CD4-positive, alpha-beta T cell treated with Interleukin-6 for 4 hours (primary cell): ENCODE results near the gene GAB2.
"Not testable (repeated sequence)": the region's sequence is repeated elsewhere in the genome, so short reads cannot be mapped to it uniquely, and the experiment has no call there.

Experiments
- DNase-seq: peaks from one replicate; pipeline ENCODE4 v3.0.0-alpha.2; 2020; ENCODE audit warnings: mixed read lengths

Gene GAB2

DNA sequence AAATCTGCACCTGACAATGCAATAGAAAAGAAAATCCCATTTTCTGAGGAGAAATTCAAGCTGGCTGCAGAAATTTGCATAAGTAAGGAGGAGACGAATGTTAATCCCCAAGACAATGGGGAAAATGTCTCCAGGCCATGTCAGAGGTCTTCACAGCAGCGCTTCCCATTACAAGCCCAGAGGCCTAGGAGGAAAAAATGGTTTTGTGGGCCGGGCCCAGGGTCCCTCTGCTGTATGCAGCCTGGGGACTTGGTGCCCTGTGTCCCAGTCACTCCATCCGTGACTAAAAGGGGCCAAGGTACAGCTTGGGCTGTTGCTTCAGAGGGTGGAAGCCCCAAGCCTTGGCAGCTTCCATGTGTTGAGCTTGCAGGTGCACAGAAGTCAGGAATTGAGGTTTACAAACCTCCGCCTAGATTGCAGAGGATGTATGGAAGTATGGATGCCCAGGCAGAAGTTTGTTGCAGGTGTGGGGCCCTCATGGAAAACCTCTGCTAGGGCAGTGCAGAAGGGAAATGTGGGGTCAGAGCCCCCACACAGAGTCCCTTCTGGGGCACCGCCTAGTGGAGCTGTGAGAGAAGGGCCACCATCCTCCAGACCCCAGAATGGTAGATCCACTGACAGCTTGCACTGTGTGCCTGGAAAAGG, 144.9 kb downstream of the GAB2 start:
- not testable (repeated sequence) for DNase-seq

DNA sequence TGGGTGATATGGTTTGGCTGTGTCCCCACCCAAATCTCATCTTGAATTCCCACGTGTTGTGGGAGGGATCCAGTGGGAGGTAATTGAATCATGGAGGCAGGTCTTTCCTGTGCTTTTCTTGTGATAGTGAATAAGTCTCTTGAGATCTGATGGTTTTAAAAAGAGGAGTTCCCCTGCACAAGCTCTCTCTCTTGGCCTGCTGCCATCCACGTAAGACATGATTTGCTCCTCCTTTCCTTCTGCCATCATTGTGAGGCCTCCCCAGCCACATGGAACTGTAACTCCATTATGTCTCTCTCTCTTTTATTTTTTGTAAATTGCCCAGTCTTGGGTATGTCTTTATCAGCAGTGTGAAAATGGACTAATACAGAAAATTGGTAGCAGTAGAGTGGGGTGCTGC, 145.8 kb downstream of the GAB2 start:
- DNase-seq, result not testable (repeated sequence)

DNA sequence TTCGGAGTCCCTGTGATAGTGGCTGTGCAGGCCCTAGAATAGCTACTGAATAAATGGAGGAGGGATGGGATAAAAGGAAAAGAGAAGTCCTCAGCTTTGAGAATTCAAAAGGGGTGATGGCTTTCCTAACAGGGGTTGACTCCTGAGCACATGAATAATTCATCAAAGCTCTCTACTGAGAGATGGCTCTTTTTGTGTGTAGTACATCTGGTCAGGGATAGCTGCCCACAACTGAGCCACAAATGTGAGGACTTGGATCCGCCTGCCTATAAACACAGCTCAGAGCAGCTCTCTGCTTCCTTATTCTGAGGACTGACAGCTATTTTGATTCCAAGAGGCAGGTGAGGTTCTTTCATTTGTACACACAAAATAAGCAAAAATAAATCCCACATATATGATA, 146.6 kb downstream of the GAB2 start:
- no peak for DNase-seq

DNA sequence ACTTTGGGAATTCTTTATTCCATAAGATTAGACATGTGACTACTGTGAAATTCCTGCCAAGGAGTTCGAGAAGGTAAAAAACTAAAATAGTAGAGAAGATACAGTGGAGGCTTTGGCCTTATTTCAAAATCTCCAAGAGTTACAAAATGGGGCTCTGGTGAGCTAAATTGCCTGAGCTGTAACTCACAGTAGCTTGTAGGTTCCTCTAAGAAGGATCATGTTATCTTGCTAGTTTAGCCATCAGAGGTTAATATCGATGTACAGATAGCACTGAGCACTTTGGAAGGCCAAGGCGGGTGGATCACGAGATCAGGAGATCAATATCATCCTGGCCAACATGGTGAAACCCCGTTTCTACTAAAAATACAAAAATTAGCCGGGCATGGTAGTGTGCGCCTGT, 147.8 kb downstream of the GAB2 start:
- no peak for DNase-seq

DNA sequence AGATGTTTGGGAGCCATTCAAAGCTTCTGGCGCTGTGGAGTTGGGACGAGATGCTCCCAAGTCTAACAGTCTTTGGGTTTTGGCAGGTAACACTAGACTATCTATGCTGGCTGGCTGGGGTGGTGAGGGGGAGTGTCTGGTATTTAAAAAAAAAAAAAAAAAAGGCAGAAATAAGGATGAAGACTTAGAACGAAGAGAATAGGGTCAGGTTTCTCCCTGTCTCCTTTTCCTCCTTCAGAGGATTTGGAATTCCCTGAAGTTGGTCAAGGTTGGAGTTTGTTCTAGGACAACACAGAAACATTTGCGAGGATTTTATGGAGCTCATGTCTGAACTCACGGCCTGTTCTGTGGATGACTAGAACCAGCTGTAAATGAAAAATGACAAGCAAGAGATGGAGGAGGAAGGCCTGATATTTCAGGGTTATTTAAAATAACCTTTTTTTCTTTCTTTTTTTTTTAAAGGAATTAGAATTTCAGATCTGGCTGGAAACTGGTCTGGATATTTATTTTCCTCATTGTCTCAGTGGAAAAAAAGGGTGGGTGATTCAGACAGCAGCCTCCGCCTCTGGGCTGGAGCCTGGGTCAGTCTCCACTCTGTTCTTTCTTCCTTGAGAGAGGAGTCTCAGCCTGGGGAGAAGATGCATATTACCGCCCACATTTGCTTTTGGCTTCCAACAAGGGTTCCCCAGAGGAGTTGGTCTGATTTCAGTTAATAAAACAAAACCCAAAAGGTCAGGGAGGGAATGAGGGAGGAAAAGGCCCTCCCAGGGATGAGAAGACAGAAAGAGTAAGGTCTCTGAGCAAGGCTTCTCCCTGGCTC, 148.8 kb downstream of the GAB2 start:
- DNase-seq, result no peak

DNA sequence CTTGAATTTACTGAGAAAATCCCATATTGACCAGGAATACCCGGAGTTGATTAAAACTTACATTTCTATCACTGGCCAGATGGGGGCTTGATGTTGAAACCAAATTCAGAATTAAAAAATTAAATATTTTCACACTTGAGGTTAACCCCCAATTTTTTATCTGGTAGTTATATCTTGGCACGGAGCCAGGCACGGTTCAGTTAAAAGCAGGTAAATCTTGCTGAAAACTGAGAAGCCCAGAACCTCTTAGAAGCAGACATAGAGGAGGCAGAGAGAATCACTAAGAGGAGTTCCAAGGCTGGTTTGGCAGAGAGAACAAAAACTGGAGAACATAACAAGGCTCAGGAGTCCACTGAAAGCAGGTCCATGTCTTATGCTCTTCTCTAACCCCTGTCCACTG, 151.2 kb downstream of the GAB2 start:
- DNase-seq, result no peak

DNA sequence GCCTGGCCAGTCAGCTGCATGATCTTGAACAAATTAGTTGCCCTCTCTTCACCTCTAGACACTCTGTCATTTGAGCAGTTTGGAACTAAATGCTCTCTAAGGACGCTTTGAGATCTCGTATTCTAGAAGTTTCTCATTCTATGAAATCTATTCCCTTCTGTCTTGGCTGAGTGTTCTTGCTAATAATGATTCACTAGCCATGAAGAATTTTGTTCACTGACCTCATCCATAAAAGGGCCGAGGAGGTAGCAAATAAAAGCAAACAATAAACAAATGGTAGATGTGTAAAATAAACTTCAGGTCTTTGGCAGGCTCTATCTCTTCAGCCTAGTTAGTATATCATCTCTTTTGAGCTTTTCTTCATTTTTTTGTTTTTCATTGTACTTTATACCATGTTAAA, 152.3 kb downstream of the GAB2 start:
- DNase-seq, result no peak

DNA sequence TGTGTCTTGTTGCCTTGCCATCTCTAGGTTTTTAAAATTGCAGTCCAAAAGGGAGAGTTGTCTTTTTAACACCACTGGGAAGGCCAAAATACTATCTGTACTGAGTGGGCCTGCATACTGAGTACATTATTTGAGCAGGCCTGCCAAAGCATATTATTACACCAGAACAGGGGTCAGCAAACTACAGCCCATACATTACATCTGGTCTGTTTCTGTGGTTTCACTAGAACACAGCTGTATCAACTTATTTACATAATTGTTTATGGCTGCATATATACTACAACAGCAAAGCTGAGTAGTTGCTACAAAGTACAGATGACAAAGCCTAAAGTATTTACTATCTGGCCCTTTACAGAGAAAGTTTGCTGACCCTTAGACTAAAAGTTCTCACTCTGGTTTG, 154.9 kb downstream of the GAB2 start:
- no peak for DNase-seq

DNA sequence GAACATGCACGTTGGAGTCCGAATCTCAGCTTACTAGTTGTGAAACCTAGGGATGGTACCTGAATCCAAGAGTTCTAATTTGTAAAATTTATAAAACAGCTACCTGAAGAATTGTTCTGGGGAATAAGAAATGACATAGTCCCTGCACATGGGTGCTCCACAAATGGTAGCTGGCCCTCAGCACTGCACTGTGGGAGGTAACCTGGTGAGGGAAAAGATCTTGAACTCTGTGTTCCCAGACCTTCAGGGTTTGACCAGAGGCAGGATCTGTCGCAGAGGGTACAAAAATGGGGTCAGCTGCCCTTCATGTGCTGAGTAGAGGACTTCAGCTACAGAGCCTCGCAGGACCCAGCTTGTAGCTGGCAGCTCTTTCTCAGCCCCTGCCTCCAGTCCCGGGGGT, 155.4 kb downstream of the GAB2 start:
- DNase-seq, result no peak

DNA sequence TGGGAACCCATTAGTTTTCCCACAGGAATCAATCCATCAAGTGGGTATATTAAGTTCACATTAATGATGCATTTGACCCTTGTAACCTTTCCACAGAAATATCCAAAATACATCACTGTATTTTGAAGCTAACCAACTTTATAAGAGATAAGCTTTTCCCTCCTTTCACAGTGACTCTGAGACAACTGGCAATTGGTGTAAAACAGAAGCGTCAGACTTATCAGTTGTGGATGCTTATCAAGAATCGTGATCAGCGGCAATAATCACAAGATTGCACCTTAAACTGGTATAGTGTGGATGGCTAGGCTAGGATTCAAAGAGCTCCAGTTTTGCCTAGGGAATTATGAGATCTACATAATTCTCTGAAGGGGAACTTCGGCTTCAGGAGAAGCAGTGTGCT, 155.8 kb downstream of the GAB2 start:
- no peak for DNase-seq

DNA sequence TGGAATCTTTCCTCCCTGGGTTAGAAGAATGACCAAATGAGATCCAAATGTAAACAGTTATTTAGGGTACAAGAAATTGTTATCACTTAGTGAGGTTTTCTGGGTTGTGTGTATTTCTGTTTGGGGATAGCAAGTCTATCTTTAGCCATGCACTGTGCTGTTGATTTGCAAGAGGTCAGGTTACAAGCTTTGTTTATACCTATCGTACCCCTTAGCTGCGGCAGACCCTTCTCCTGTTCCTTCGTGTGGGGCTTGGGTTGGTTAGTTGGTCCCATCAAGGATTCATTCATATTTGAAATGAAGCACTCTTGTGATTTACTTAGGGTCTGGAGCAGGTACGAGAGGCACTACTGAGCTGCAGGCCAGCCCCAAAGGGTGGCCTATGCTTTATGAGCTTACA, 156.3 kb downstream of the GAB2 start:
- no peak for DNase-seq

DNA sequence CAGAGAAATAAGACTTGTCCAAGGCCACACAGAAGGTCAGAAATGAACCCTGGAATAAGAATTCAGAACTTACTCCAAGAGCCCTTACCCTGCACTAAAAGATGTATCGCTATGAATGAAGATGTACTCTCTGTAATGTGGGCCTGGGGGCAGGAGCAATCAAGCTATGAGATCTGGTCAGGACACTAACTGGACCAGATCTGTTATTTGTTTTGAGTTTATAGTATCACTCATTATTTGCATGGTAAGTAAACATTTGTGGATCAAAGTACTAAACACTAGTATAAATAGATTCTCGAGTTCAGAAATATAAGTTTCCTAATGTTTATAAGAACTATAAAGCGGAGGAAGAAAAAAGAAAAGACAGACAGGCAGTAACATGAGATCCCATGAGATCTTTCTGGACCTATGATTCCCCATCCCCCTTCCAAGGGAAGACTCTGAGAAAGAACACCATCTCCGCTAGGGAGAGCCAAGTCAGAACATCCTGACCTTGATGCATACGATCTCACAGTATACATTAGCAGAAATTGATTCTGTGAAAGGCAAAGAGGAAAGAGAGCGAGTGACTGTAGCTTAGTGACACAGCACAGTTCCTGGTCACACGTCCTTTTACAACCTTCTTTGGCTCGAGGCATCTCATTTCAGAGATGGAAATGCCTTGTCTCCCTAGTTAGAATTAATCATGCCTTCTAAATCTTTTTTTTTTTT, 157.7 kb downstream of the GAB2 start:
- no peak for DNase-seq

DNA sequence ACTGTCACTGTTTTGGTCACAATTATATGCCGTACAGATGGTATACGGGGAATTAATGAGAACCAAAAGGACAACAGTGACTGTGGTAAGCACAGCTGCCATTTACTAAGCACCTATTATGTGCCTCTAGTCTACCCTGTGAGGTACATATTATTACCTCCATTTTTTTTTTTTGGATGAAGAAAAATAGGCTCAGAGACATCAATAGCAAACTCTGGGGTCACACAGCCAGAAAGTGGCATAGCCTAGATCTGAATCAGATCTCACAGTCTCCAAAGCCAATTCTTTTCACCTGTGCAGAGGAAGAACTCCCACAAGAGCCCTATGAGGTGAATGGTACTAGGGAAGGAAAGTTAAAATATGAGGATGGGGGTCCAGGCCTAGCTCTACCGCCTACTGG, 160.0 kb downstream of the GAB2 start:
- DNase-seq, result no peak

DNA sequence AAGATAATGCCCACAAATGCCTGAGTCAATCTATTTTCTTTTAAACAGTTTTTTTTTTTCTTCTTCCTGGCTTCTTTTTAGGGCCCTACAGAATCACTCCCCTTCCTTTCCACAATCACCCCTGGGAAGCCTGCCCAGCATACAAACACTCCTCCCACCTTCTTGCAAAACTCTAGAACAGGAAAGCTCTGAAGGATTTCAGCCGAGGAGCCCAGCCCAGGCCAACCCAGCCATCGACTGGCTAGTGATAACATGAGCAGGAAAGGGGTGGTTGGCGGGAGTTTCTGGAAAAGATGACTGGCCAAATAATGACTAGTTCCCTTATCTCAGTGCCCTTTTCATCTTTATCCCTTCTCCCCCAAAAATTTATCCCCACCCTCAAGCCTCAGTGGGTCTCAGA, 160.7 kb downstream of the GAB2 start:
- DNase-seq, result no peak

DNA sequence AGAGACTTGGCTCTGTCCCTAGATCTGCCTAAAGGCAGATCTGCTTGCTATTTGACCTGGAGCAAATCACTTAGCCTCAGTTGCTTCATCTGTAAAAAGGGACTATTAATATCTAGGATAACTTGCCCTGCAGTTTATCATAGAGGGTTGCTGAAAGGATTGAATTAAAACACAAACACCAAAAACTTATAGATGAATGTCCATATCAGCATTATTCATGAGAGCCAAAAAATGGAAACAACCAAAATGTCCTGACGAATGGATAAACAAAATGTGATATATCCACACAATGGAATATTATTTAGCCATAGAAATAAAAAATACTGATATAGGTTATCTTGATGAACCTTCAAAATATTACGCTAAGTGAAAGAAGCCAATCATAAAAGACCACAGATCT, 161.7 kb downstream of the GAB2 start:
- no peak for DNase-seq

DNA sequence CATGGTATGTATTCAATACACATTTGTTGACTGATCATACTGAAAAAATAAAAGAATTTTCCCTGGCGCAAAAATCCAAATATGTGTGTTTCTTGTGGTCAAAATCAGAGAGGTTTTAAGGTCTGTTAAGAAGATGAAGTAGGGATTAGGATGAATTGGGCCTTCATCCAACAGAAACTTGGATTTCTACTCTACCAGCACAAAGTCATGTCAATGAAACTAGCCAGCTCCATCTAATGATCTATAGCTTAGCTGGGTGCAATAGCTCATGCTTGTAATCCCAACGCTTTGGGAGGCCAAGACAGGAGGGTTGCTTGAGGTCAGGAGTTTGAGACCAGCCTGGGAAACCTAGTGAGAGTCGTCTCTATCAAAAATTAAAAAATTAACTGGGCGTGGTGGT, 163.4 kb downstream of the GAB2 start:
- DNase-seq, result no peak

DNA sequence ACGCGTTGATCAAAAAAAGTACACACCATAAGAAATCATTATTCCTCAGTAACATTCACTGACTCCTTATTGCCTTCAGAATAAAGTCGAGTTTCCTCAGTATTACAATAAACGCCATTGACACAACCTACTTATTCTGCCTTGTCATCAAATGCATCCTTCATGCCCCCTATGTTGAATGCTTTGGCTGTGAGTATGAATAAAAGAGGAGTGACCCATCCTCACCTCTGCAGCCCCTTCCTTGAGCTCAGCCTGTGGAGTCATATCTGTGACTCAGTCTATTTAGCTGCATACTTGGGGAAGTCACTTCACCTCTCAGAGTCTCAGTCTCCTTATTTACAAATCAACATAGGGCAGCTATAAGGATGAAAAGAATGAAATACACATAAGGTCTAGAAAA, 163.8 kb downstream of the GAB2 start:
- no peak for DNase-seq

DNA sequence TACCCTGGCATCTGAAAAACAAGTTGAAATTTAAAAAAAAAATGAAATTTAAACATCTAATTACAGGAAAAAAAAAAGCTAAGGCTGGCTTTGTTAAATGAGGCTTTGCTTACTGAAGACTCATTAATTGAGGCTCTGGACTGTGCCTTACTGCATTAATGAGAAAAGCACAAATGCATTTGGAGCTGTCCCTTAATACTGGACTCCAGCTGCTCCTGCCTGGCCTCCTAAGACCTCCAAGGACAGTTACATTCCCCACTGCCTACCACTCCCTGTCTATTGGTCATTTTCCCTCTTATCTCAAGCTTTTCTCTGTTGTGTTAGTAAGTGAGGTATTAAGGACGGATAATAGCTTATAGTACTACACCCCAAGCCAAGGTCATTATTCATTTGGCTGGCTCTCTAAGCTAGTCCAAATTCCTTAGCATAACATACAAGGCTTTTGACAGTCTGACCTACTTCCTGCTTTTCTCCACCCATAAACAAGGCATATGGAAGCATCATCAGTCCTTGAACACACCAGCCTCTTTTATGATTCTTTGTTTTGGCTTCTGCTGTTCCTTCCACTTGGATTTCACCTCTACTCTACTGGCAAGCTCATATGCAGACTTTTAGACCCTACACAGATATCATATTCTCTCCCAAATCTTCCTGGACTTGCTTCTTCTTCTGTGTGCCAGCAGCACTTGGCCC, 166.4 kb downstream of the GAB2 start:
- DNase-seq, result no peak

DNA sequence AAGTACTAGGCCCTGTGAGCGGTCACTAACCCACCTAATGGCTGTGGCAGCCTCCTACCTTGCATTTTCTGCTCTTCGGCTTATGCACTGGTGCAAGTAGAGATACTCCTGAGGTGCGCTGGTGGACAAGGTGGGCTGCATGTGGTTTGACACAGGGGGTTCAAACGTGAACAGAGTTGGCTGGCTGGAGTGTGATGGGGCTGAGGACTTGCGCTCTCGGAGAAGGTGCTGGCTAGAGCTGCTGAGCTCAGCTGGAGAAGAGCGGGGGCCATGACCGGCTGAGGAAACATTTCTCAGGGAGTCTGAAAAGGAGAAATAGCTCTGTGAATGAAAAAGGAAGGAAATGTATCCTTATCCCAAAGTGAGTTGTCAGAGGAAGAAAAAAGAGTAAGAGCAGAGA, 167.5 kb downstream of the GAB2 start:
- DNase-seq, result no peak

DNA sequence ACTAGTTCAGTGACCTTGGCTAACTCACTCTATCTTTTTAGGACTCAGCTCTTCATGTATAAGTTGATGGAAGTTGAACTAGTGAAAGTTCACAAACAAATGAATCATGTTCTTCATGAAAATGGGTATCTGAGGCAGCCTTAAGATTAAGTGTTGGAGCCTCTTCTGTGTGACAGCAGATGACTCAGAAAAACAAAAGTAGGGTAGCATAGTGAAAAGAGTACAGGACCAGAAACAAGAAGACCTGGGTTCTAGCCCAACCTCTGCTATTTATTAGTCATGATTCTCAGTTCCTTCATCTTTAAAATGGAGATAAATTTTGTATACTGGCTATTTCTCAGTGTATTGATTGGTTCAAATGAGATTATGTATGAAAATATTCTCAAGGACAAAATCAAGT, 168.7 kb downstream of the GAB2 start:
- no peak for DNase-seq

DNA sequence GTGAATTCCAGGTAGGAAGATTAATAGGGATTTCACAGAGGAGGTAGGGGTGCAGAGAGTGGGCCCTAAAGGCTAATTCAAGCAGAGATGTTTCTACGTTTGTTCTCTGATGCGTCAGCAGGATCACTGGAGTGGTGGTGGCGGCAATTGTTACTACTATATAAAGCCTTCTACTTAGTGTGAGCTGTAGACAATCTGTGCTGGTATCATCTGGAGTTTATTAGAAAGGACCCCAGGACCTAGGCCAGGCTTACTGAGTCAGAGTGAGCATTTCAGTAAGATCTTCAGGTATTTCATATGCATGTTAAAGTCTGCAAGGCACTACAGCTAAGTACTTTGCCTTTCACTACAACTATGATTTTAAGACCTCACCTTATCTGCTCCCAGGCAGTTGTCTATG, 169.4 kb downstream of the GAB2 start:
- DNase-seq, result no peak

DNA sequence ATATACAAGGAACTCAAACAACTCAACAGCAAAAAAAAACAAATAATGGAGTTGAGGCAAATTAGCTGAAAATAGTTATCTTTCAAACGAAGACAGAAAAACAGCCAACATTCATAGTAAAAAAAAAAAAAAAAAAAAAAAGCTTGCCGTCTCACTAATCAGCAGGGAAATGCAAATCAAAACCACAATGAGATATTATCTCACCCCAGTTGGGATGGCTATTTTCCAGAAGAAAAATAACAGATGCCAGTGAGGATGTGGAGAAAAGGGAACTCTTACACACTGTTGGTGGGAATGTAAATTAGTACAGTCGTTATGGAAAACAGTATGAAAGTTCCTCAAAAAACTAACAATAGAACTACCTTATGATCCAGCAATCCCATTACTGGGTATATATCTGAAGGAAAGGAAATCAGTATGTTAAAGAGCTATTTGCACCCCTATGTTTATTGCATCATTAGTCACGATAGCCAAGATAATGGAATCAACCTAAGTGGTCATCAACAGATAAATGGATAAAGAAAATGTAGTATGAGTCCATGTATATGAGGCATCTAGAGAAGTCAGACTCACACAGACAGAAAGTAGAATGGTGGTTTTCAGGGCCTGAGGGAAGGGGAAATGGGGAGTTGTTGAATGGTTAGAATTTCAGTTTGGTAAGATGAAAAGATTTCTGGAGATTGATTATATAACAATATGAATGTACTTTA, 172.9 kb downstream of the GAB2 start:
- no peak for DNase-seq

DNA sequence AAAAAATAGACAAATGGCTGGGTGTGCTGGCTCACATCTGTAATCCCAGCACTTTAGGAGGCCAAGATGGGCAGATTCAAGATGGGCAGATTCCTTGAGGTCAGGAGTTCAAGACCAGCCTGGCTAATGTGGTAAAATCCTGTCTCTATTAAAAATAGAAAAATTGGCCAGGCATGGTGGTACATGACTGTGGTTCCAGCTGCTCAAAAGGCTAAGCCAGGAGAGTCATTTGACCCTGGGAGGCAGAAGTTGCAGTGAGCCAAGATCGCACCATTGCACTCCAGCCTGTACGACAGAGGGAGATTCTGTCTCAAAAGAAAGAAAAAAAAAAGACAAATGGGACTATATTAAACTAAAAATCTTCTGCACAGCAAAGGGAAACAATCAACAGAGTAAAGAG, 173.5 kb downstream of the GAB2 start:
- DNase-seq, result no peak
